ENCODE data around the gene CUL3. TPM values are rescaled to one million over a fixed set of nuclear protein-coding genes. Genes with fewer than 3 reads are reported as not detected.

The CUL3 gene
- total RNA-seq, 2 experiments from 2014 or later: 115 TPM

GRCh38 chr2:224556381-224556780 lies 28.8 kb downstream of the CUL3 start:
- H3K4me3 Mint-ChIP-seq: no peak overlapping the region
- TF ChIP-seq CTCF (IDR thresholded peaks at IDR 0.05): no peak

GRCh38 chr2:224555823-224556366 lies 29.3 kb downstream of the CUL3 start:
- H3K27ac Mint-ChIP-seq: no peak overlapping the region
- peaks cover 52% of the 10 kb centered on the region for H3K4me1 Mint-ChIP-seq (ENCODE audit: low read depth)

More at GRCh38 chr2:224556381-224556780, 28.8 kb downstream of the CUL3 start:
- Mint-ChIP-seq H3K4me1 (ENCODE audit: low read depth) (peaks cover 52% of the 10 kb centered on the region), H3K27ac (no peak overlapping the region), H3K36me3 (ENCODE audit: low read depth) (peaks cover 51% of the 10 kb centered on the region), H3K27me3 (no peaks in the 10 kb centered on the region), H3K9me3 (no peaks in the 10 kb centered on the region)
- Histone ChIP-seq H3K4me1 (ENCODE audit: insufficient read depth, low read length) (peaks cover 7% of the 10 kb centered on the region), H3K27ac (ENCODE audit: low read depth in 1 of 2, low read length in 2 of 2) (no peak overlapping the region), H3K9me3 (ENCODE audit: control insufficient read depth in 1 of 2, insufficient read depth in 1 of 2, low read length in 2 of 2) (no peaks in the 10 kb centered on the region), H3K36me3 (ENCODE audit: insufficient read depth, low read length) (peaks cover 20% of the 10 kb centered on the region), H3K4me3 (ENCODE audit: low read length) (no peak overlapping the region), H3K27me3 (ENCODE audit: control insufficient read depth in 1 of 2, insufficient read depth in 2 of 2, low read length in 2 of 2) (no peaks in the 10 kb centered on the region)
- ChIA-PET CTCF (no interaction called here), POLR2A (no interaction called here)
- intact Hi-C loops (cut with DNase I, micrococcal nuclease): no loop called here
- no peak for DNase-seq
- no peak for ATAC-seq (ENCODE audit: poor library complexity)

GRCh38 chr2:224552771-224553170 lies 32.4 kb downstream of the CUL3 start:
- intact Hi-C loops (cut with DNase I, micrococcal nuclease): no loop called here
- TF ChIP-seq CTCF (IDR thresholded peaks at IDR 0.05): no peak
- no peaks in the 10 kb centered on the region for H3K27me3 ChIP-seq (ENCODE audit: control insufficient read depth in 1 of 2, insufficient read depth in 2 of 2, low read length in 2 of 2)
- ChIA-PET POLR2A (no interaction called here), CTCF (no interaction called here)
- Mint-ChIP-seq H3K4me1 (ENCODE audit: low read depth) (peaks cover 64% of the 10 kb centered on the region), H3K27me3 (no peaks in the 10 kb centered on the region), H3K36me3 (ENCODE audit: low read depth) (peaks cover 72% of the 10 kb centered on the region), H3K27ac (no peak overlapping the region), H3K9me3 (no peaks in the 10 kb centered on the region), H3K4me3 (no peak overlapping the region)
- no peak overlapping the region for H3K4me3 ChIP-seq (ENCODE audit: low read length)
- H3K4me1 ChIP-seq (ENCODE audit: insufficient read depth, low read length): peaks cover 2% of the 10 kb centered on the region
- no peaks in the 10 kb centered on the region for H3K9me3 ChIP-seq (ENCODE audit: control insufficient read depth in 1 of 2, insufficient read depth in 1 of 2, low read length in 2 of 2)
- peaks cover 28% of the 10 kb centered on the region for H3K36me3 ChIP-seq (ENCODE audit: insufficient read depth, low read length)
- H3K27ac ChIP-seq (ENCODE audit: low read depth in 1 of 2, low read length in 2 of 2): no peak overlapping the region
- no peak for ATAC-seq (ENCODE audit: poor library complexity)
- no peak for DNase-seq

More at GRCh38 chr2:224555823-224556366, 29.3 kb downstream of the CUL3 start:
- DNase-seq (no peak), ATAC-seq (ENCODE audit: poor library complexity) (no peak)
- no peak for TF ChIP-seq CTCF (IDR thresholded peaks at IDR 0.05)
- intact Hi-C loops (cut with DNase I, micrococcal nuclease): no loop called here
- no peak overlapping the region for H3K4me3 Mint-ChIP-seq
- CTCF ChIA-PET: no interaction called here
- H3K9me3 Mint-ChIP-seq: no peaks in the 10 kb centered on the region
- H3K27me3 ChIP-seq (ENCODE audit: control insufficient read depth in 1 of 2, insufficient read depth in 2 of 2, low read length in 2 of 2): no peaks in the 10 kb centered on the region
- H3K27me3 Mint-ChIP-seq: no peaks in the 10 kb centered on the region
- no peak overlapping the region for H3K4me3 ChIP-seq (ENCODE audit: low read length)
- peaks cover 7% of the 10 kb centered on the region for H3K4me1 ChIP-seq (ENCODE audit: insufficient read depth, low read length)
- H3K9me3 ChIP-seq (ENCODE audit: control insufficient read depth in 1 of 2, insufficient read depth in 1 of 2, low read length in 2 of 2): no peaks in the 10 kb centered on the region
- peaks cover 51% of the 10 kb centered on the region for H3K36me3 Mint-ChIP-seq (ENCODE audit: low read depth)
- H3K36me3 ChIP-seq (ENCODE audit: insufficient read depth, low read length): peaks cover 20% of the 10 kb centered on the region
- POLR2A ChIA-PET: no interaction called here
- H3K27ac ChIP-seq (ENCODE audit: low read depth in 1 of 2, low read length in 2 of 2): no peak overlapping the region

Data from CD4-positive, alpha-beta T cell (primary cell).